Activated T-helper 1 cell treated with Interleukin-2 at 50 U/mL for 16 hours (primary cell): ENCODE data around the gene SORBS1.
"Not testable (repeated sequence)": the region's sequence is repeated elsewhere in the genome, so short reads cannot be mapped to it uniquely, and the experiment has no call there.

Experiments
- DNase-seq: peaks from one replicate; pipeline ENCODE4 v3.0.0-alpha.2; 2020; ENCODE audit warnings: low read depth

SORBS1 gene

DNA sequence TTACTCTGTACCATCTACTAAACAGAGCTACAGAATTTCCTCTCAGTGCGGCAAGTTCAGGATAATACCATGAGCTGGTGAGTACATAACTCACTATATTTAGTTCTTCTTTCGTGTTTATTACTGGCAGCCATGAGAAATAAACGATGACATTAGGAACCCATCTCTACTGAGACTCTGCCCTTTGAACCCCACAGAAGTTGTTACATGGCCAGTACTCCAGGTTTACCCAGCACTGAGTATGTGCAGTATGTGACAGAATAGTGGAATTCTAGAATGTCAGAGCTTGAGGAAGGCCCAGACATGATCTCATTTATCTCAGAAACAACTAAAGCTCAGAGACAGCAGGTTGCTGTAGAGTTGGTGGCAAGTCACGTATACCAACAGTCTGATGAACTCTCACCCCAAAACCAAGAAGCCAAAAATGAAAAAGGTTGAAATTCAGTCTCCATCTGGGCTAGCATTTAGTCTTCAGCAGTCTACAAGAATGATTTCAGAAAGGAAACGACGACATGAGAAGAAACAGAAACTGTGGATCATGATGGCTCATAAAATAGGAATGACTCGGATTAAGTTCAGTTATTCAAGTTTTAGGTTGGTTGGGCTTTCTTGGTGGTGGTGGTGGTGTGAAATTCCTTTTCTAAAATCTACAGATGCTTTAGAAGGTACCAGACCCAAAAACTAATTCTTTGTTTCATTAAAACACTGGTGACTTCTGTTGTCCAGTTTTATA, 78.5 kb downstream of the SORBS1 start:
- no peak for DNase-seq

DNA sequence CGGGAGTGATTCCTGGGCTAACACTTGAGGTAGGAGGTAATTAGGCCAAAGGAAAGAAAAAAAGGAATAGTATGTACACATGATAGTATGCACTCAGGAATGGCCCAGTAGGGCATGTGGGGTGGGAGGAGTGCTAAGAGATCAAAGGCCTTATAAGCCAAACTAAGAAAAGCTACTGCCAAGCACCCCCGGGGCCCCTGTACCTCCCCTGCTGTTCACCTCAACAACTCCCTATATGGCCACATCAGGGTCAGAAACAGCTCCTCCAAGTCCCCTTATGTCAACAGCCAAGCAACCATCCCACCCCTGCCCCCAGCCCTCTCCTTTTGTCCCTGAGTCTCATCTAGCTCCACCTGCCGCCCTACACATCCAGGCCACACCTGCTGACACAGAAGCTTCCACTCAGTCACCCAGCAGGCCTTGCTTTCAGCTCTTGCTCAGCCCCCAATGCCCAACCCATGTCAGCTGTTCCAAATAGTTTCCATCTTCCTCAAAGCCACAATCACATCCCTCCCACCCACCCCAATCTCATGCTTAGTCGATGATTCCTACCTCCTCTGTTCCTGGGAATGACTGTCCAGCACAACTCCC, 80.2 kb downstream of the SORBS1 start:
- DNase-seq = no peak

DNA sequence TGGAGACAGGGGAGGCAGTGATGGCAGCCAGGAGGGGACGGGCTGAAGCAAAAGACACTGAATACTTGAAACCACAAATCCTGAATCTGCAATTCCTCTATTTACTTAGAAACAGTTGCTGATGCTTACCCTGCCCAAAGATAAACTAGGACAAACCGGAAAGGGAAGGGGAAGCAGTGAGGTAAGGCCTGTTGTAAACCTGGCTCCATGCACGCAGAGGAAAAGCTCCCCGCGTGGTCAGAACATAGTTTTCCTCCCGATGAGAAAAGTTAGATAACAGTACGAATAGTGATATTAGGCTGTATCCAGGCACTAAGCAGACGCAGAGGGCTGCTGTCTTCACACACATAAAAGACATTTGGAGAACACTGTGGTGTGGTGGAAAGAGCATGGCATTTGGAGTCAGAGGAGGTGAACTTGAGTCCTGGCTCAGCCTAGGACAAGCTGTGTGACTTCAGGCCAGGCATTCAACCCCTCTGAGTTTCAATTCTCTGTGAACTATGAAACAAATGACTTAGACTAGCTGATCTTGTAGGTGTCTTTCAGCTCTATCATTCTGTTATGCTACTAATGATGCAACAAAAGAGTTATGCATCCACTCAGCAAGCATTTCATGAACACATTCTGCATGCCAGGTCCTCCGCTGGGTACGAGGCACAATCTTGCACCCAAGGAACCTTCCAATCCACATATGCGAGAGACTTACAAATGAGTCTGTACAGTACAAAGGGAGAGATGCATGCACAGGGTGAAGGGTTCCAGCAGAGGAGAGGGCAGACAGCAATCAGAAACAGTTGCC, 80.9 kb downstream of the SORBS1 start:
- DNase-seq = no peak

DNA sequence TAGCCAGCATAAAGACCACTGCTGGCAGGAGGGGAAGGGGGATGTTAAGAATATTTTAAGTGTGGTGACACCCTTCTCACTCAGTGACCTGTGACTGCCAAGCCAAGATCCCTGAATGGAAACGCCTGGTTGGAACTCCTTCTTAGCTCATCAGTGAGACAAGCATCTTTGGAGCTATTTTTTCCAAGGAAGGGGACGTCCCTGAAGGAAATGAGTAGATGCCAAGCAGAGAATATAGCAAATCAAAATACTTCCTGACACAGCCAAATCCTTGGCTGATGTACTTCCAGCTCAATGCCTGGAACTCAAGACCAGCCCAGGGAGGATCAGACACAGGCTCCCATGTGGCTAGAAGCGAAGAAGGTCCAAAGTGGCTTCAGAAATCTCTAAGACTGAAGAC, 82.2 kb downstream of the SORBS1 start:
- no peak for DNase-seq

DNA sequence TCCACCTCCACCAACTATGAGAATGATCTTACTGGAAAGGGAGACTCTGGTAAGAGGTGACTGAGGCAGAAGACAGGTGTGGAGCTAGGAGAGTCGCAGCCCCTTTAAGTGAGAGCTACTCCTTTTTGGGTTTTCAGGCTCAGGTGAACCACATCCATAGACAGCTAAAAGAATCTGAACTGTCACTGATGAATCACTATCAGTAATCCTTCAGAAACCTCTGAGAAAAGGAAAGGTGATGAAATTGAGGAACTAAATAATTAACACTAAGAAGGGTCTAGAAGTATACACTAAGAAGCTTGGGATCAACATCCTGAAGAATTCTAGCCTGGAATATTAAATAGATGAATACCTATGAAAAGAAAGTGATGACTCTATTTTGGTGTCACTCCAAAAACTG, 83.0 kb downstream of the SORBS1 start:
- no peak for DNase-seq

DNA sequence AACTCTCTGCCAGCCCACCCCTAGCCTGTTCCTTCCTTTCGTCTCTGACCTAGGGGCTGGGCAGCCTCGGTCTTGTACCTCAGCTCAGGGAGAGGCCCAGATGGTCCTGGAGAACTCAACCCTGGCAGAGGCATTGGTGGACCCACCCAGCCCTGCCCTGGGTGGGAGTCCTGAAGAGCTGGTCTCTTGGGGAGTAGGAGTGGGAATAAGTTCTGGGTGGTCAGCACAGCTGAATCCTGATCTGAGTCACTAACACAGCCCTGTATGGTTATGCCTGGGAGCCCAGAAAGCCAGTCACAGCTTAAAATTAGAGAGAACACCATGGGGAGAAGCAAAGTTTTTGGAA, 84.0 kb downstream of the SORBS1 start:
- no peak for DNase-seq

DNA sequence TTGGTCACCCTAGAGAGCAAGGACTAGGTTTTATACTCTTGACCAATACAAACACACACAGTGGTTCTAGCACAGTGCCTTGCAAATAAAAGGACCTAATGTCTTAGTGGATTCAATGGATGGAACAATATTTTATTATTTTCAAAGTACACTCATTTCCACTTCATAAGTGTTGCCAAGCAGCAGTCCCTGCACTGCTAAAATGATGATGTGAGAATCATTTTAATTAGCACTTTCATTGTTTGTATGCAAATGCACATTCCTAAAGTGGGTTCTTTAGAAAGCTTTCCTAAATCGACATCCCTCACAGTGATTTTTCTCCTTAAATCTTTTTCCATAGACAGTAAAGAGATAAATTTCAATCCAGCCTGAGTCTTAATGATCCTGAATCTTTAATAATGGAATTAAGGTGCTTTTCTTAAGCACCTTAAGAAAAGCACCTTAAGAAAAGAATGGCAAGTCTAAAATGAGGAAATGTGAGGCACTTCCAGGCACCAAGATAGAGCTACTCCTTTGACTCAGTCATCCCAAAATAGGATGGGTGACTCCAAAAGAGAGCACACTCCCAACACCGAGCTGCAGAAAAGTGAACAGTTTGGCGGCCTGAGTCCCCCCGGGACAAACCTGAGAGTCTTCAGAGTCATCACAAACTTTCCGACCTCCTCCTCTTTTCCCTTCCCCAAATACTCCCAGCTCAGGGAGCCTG, 84.5 kb downstream of the SORBS1 start:
- DNase-seq = no peak

DNA sequence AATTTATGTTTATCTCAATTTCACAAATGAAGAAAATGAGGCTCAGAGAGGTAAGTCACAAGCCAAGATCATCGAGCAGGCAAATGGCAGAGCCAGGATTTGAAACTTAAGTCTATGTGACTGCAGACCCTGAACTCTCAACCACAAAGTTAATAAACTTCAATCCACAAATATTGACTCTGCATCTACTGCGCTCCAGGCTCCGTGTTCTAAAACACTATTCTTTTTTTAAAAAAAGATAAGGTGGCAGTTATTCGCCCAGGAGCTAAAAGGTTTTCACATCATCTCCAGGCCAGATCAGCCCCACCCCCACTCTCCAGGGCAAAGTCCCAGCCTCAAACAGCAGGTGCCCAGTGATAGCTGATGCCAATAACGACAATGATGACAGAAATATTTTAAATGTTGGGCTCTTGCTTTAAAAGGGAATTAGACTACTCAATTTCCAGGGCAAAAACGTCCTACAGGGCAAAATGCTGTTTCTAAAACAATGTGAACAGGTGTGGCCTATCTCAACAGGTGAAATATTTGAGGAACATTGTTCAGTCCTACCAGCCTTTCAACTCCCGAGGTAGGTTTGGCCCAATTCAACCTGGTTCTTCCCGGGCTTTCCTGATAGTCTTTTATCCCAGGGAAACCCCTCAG, 85.2 kb downstream of the SORBS1 start:
- DNase-seq = no peak

DNA sequence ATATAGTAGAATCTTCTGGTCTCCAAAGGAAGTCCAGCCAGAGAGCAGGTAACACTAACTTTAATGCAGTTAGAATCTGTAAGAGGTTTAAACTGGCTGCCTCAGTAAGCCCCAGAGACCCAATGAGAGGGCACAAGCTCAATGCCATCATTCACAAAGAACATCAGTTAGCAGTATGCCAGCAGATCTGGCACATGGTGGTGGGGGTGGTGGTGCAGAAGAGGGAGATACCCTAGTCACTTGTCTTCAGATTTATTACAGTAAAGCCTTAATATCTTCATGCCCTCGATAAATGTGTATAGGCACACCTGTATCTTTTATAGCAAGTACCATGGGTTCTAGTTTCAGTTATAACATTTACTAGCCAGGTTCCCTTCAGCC, 86.2 kb downstream of the SORBS1 start:
- no peak for DNase-seq

DNA sequence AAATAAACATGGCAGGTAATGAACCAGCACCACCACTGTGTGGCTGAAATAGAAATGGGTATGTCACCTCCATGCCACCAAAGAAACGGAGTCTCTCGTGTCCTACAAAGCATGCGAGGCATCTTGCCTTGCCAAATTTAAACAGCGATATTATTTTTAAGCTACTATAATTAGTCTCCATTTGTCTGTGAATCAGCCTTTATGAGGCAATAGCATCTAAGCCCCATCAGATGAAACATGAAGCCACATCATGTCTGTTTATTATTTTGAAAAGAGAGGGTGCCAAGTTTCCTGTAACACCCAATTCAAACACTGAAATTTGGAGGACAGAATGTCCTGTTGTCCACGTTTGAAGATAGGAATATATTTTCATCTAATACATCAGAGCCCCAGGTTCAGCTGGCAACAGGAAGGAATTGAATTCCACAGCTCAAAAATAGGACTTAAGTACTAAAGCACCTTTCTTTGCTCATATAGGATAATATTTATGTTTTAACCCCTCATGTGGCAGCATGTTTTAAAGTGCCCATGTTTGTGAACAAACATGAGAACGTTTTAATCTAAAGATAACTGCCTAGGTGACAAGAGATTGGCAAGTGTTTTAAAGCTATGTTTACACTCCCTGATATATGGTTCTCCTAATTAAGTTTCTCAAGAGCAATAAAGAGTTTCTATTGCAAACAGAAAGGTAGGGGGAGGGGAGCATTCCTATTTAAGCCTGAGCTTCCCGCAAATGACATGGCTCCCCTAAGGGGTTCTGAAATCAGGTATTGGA, 86.8 kb downstream of the SORBS1 start:
- DNase-seq = no peak

DNA sequence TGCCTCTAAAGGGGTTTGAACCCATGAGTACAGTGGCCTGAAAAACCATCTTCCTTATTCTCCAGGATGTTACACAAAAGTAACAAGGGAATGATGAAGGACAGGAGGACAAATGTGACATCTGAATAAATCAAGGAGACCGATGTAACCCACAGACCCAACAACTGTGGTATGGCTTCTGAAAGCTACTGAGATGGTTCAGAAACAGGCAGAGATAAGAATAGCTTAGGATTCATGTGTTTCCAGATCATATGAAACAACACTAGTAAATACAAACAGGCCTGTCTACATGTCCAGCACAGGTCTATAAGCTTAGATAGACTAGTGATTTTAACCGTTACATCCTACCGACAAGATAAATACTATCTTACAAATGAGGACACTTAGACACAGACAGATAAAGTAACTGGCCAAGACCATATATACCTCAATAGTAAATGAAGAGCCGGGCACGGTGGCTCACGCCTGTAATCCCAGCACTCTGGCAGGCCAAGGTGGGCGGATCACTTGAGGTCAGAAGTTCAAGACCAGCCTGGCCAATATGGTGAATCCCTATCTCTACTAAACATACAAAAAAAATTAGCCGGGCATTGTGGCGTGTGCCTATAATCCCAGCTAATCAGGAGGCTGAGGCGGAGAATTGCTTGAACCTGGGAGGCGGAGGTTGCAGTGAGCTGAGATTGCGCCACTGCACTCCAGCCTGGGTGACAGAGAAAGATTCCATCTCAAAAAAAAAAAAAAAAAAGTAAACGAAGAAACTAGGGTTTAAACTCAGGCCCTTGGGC, 88.7 kb downstream of the SORBS1 start:
- no peak for DNase-seq

DNA sequence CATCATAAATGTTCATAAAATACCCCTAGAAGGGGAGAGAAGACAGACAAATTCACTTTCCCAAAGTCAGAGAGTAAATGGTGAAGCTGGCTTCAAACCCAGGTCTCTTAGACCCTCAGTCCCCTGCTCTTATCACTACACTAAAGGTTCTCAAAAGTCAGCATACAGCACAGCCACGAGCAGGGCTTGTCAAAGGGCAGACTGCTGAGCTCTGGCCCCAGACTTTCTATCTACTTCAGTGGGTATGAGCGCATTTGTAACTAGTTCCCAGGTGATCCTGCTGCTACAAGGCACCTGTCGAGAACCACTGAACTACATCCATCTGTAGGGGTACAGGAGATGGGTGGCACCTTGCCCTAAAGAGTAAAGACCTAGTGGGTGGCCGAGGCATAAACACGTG, 91.5 kb downstream of the SORBS1 start:
- DNase-seq = no peak

DNA sequence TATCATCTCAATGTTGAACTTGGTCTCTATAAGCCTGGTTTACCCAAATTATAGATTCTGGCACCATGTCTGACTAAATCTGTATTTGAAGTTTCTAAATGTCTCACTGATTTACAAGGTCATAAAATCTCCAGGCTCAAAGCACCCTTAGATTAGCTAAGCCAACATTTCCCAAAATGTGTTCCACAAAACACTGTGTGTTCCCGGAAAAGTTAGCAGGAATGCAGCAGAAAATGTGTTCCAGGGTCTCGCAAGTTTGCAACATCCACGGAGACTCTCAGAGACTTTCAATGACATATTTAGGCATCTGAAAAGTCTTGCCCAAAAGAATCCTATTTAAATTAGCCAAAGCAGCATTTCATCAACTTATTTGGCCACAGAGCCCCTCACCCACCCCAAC, 91.9 kb downstream of the SORBS1 start:
- no peak for DNase-seq

DNA sequence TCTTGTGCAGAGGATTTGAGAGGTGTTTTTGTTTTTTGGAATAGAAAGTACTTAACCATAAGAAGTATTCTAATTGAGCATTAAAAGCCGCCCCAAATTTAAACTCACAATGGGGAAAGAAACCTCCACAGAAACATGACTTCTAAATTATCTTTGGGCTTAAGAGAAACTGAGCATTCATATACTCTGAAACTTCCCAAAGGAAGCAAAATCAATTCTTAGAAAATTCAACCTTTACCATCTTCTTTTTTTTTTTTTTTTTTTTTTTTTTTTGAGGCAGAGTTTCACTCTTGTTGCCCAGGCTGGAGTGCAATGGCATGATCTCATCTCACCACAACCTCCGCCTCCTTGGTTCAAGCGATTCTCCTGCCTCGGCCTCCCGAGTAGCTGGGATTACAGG, 93.5 kb downstream of the SORBS1 start:
- not testable (repeated sequence) for DNase-seq

DNA sequence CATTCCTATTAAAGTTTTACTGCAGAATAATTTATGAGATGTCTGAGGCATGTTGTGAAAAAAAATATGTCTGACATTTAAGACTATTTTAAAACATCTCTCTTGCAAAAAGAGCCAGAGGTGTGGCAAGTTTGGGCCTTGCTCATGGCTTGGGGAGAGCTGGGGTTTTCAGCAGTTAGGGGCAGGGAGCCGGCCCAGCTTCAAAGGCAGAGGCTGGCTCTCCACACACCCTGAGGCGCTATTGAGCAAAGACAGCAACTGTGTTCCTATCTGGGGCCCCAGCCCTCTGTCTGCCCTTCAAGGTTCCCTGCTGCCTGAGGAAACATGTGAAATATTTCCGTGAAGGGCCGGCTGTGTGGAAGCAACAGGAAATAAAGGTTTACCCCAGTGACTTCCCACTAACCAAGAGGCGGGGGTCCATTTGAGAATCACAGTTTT, 94.0 kb downstream of the SORBS1 start:
- DNase-seq = no peak

DNA sequence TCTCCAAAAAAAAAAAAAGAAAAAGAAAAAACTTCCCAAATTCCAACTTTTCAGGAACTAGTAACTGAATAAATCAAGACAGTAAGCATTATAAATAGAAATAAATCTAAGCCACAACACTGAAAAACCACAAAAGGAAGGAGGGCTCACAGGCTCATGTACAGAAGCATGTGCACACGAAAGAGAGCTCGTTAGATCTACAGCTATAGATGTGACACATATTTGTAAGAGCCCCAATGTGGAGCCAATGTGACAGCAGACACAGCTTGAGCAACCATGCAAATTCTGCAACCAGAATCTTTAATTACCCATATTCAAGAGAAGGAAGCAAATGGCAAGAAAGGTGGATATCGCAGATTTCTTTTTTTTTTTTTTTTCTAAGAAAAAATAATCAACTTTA, 94.7 kb downstream of the SORBS1 start:
- DNase-seq = no peak

DNA sequence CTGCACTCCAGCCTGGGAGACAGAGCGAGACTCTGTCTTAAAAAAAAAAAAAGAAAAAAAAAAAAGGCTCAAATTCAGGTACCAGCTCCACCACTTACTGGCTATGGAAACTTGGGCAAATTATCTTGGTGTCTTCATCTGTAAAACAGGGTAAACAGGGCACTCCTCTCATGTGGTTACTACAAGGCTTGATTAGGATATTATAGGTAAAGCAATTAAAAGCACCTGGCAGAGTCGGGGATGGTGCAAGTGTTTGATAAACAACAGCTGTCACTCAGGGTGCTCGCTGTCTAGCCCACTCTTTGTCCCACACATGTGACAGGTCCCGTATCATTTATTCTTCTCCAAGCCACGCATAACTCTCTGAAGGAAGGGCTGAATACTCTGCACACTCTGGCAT, 96.9 kb downstream of the SORBS1 start:
- DNase-seq = no peak

DNA sequence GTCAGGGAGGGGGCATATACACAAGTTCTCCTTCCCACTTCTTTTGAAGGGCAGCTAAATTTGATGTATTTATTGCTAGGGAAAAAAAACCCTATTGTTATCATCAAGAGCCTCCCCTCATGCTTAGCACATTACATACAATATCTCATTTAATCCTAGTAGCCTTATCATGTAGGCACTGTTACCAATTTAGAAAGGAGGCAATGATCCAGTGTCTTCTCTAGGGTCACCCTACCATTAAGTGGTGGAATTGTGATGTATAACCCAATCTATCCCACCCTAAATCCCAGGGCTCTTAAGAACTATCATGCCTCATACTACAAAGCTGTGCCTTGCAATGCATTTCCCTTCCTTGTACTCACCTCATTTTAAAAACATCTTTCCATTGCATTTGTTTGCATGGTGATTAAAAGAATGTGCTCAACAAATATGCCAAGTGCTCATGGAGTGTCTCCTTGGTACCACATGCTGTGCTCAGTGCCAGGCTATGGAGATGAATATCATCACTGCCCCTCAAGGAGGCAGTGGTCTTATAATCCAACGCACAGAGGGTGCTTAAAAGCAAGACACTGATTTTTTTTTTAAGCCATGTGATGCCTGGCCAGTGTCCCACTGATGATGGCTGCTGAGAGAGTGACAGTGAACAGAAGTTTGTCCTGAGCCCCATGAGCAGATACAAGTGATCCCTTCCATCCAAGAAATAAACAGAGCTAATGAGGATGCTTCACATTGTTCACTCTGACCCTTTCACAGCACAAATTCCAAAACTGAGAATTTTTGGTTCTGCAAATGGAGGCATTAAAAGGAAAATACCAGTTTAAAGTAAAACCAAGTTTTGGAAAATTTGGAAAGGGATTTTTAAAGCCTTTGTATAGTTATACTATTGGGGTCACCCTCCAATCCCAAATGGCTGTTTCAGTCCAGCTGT, 98.2 kb downstream of the SORBS1 start:
- no peak for DNase-seq

DNA sequence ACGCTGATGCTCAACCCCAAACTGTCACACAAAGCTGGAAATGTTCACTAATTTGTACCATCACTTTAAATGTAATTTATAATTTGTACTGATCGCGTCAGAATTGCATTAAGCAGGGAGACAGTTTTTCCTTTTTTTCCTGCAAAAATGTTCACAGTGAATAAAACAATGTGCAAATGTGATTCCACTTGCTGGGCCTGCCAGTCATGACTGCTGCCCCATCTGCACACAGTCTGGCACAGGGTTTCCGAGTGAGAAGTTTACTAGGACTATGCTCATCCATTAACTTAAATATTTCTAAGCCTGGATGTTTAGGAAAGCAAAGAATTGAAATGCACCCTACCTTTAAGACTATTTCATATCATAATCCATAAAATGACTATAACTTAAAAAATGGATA, 99.6 kb downstream of the SORBS1 start:
- no peak for DNase-seq
